ENCODE data around the gene COMMD10. TPM values are rescaled to one million over a fixed set of nuclear protein-coding genes. Genes with fewer than 3 reads are reported as not detected.

The COMMD10 gene
- total and polyA plus RNA-seq, 10 donors, result 16.6 to 55.4 (median 42.9) TPM

DNA sequence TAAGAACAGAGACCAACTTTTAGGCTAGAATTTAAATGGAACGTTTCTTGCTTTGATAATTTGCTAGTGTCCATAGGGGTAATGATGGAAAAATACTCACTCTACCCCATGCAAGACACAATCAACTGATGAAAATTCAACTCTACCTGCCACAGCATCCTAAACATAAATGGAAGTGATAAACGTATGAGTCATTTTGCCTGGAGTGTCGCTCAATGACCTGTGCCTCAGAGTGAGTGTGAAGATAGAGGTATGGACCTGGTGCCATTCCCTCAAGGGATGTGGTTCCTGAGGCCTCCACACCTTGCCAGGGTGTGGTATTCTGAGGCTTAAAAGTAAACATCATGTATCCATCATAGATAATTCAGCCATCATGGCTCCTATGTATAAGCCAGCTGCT lies 38.6 kb upstream of the COMMD10 start:
- Histone ChIP-seq H3K4me3 (no peak overlapping the region), H3K36me3 (no peaks in the 10 kb centered on the region), H3K27me3 (replicated peaks in 1 of 7) (no peaks in the 10 kb centered on the region), H3K4me1 (no peaks in the 10 kb centered on the region), H3K27ac (no peak overlapping the region), H3K9me3 (no peaks in the 10 kb centered on the region)
- 84 to 94% (median 90%) methylated on average over 3 of the region's 3 CpGs for WGBS, 5 donors
- intact Hi-C loops (cut with DNase I; ENCODE audit: low total_unique reads), result no loop called here
- TF ChIP-seq CTCF (IDR thresholded peaks at IDR 0.05 in 8 of 11, conservative IDR thresholded peaks at IDR 0.05 in 3 of 11) (no peak), POLR2A (IDR thresholded peaks at IDR 0.05) (no peak), POLR2AphosphoS5 (IDR thresholded peaks at IDR 0.05) (no peak)
- no peak for DNase-seq

DNA sequence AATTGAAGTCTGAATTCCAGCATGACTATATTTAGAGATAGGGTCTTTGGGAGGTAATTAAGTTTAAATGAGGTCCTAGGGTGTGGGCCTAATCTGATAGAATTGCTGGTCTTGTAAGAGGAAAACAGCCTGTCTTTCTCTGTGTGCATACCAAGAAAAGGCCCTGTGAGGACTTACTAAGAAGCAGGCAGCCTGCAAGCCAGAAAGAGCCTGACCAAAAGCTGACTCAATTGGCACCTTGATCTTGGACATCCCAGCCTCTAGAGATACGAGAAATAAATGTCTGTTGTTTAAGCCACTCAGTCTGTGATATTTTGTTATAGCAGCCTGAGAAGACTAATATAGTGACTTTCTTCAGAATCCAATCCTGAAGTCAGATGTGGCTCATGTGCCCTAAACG lies 38.0 kb upstream of the COMMD10 start:
- Histone ChIP-seq H3K4me3 (no peak overlapping the region), H3K27me3 (replicated peaks in 1 of 7) (no peaks in the 10 kb centered on the region), H3K27ac (no peak overlapping the region), H3K9me3 (no peaks in the 10 kb centered on the region), H3K4me1 (no peaks in the 10 kb centered on the region), H3K36me3 (no peaks in the 10 kb centered on the region)
- TF ChIP-seq POLR2A (IDR thresholded peaks at IDR 0.05) (no peak), CTCF (IDR thresholded peaks at IDR 0.05 in 8 of 11, conservative IDR thresholded peaks at IDR 0.05 in 3 of 11) (no peak), POLR2AphosphoS5 (IDR thresholded peaks at IDR 0.05) (no peak)
- intact Hi-C loops (cut with DNase I; ENCODE audit: low total_unique reads), result no loop called here
- no peak for DNase-seq
- 66 to 88% (median 86%) methylated on average over 2 of the region's 2 CpGs for WGBS, 5 donors

GRCh38 chr5:116058346-116058936 lies 26.4 kb upstream of the COMMD10 start:
- Histone ChIP-seq H3K4me3 (no peak overlapping the region), H3K36me3 (no peaks in the 10 kb centered on the region), H3K4me1 (no peaks in the 10 kb centered on the region), H3K27ac (no peak overlapping the region), H3K9me3 (no peaks in the 10 kb centered on the region), H3K27me3 (replicated peaks in 1 of 7) (peaks cover 0 to 7% (median 0%) of the 10 kb centered on the region in 7 donors)
- 77 to 83% (median 81%) methylated on average over 13 of the region's 13 CpGs for WGBS, 5 donors
- no peak for DNase-seq
- intact Hi-C loops (cut with DNase I; ENCODE audit: low total_unique reads), result no loop called here
- TF ChIP-seq CTCF (IDR thresholded peaks at IDR 0.05 in 8 of 11, conservative IDR thresholded peaks at IDR 0.05 in 3 of 11), result no peak
- no peak for TF ChIP-seq POLR2AphosphoS5 (IDR thresholded peaks at IDR 0.05)
- TF ChIP-seq POLR2A (IDR thresholded peaks at IDR 0.05), result no peak

- intact Hi-C loops (cut with DNase I; ENCODE audit: low total_unique reads), result loop anchor here (10.0 kb wide), 1 partner anchor 218 kb away; the partner anchor contains the start of genes AP3S1 and ATG12
- TF ChIP-seq POLR2AphosphoS5 (IDR thresholded peaks at IDR 0.05) (no peak), CTCF (IDR thresholded peaks at IDR 0.05 in 8 of 11, conservative IDR thresholded peaks at IDR 0.05 in 3 of 11) (no peak), POLR2A (IDR thresholded peaks at IDR 0.05) (no peak)
- no peak for DNase-seq
- Histone ChIP-seq H3K9me3 (no peaks in the 10 kb centered on the region), H3K27me3 (replicated peaks in 1 of 7) (peaks cover 0 to 7% (median 0%) of the 10 kb centered on the region in 7 donors), H3K27ac (no peak overlapping the region), H3K4me3 (no peak overlapping the region), H3K36me3 (no peaks in the 10 kb centered on the region), H3K4me1 (no peaks in the 10 kb centered on the region)
- WGBS, 5 donors, result 78 to 96% (median 89%) methylated on average over 2 of the region's 2 CpGs
Measured at GRCh38 chr5:116062352-116062751, 22.5 kb upstream of the COMMD10 start.
